Measurements from ENCODE around the gene ARHGDIG.

DNA sequence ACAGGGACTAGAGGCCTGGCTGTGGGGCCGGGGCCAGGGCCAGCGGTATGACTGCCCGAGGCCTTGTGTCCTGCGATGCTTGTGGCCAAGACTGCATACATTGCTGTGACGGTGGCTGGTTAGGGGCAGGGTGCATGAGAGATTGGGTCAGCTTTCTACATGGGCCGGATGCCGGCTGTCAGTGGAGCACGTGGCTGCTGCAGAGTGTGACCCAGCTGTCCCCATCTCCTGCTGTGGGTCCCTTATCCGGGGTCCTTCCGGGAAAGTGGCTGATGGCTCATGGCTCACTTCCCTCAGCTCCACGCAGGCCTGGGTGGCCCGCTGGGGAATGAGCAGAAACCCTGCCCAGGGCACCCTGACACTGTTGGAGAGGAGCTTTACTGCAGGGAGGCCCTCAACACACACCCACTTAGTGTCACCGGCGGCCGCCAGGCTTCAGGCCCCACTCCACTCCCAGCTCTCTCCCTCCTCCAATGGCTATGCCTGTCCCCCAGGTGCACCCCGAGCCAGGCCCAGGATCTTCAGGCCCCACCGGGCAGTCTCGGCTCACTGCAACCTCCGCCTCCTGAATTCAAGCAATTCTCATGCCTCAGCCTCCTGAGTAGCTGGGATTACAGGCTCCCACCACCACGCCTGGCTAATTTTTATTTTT is 3.8 kb upstream of the ARHGDIG start:
- TF ChIP-seq CTCF (IDR thresholded peaks at IDR 0.05): no peak
- TF ChIP-seq, protein P1, sequence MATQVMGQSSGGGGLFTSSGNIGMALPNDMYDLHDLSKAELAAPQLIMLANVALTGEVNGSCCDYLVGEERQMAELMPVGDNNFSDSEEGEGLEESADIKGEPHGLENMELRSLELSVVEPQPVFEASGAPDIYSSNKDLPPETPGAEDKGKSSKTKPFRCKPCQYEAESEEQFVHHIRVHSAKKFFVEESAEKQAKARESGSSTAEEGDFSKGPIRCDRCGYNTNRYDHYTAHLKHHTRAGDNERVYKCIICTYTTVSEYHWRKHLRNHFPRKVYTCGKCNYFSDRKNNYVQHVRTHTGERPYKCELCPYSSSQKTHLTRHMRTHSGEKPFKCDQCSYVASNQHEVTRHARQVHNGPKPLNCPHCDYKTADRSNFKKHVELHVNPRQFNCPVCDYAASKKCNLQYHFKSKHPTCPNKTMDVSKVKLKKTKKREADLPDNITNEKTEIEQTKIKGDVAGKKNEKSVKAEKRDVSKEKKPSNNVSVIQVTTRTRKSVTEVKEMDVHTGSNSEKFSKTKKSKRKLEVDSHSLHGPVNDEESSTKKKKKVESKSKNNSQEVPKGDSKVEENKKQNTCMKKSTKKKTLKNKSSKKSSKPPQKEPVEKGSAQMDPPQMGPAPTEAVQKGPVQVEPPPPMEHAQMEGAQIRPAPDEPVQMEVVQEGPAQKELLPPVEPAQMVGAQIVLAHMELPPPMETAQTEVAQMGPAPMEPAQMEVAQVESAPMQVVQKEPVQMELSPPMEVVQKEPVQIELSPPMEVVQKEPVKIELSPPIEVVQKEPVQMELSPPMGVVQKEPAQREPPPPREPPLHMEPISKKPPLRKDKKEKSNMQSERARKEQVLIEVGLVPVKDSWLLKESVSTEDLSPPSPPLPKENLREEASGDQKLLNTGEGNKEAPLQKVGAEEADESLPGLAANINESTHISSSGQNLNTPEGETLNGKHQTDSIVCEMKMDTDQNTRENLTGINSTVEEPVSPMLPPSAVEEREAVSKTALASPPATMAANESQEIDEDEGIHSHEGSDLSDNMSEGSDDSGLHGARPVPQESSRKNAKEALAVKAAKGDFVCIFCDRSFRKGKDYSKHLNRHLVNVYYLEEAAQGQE (IDR thresholded peaks at IDR 0.05; ENCODE audit: insufficient read depth in 1 of 2, low read depth in 2 of 2, low read length in 1 of 2): no peak
- no peak for TF ChIP-seq POLR2AphosphoS5 (IDR thresholded peaks at IDR 0.05; ENCODE audit: low read depth, low read length)
- TF ChIP-seq SIN3A (IDR thresholded peaks at IDR 0.05; ENCODE audit: borderline replicate concordance, insufficient read depth, low read depth, low read length): no peak
- no peak for TF ChIP-seq TCF7L2 (IDR thresholded peaks at IDR 0.05; ENCODE audit: low read depth, low read length)

All from Panc1 (cell line).